DOHH2 (cell line): ENCODE measurements around the gene KCNMB3.

ENCODE experiments used
- H3F3A ChIP-seq: fragments of 200-600 bp; sonication (generic), shearing (Covaris generic); 2 replicates; pipeline ENCODE4 v1.6.0; 2016; ENCODE audit warnings: antibody characterized with exemption, mild to moderate bottlenecking; ENCODE audit not compliant: control insufficient read depth, insufficient read depth
- H3K27ac ChIP-seq: fragments of 200-600 bp; sonication (generic); 2 replicates; pipeline ENCODE4 v1.5.1; 2014; ENCODE audit warnings: low read depth, mild to moderate bottlenecking, low read length, moderate library complexity
- H3K27me3 ChIP-seq: fragments of 200-600 bp; sonication (generic); 2 replicates; pipeline ENCODE4 v1.6.1; 2014; ENCODE audit warnings: mild to moderate bottlenecking, low read length, mixed read lengths; ENCODE audit not compliant: control insufficient read depth
- H3K36me3 ChIP-seq: fragments of 200-600 bp; sonication (generic); 2 replicates; pipeline ENCODE4 v1.6.1; 2014; ENCODE audit warnings: mild to moderate bottlenecking, low read length, moderate library complexity, mixed read lengths; ENCODE audit not compliant: control insufficient read depth
- H3K4me1 ChIP-seq: fragments of 200-600 bp; sonication (generic); 2 replicates; pipeline ENCODE4 v1.6.1; 2014; ENCODE audit warnings: mild to moderate bottlenecking, low read length, mixed read lengths; ENCODE audit not compliant: control insufficient read depth
- H3K4me2 ChIP-seq: fragments of 200-600 bp; sonication (generic); 2 replicates; pipeline ENCODE4 v1.6.0; 2014; ENCODE audit warnings: mild to moderate bottlenecking, low read length, moderate library complexity
- H3K4me3 ChIP-seq: fragments of 200-600 bp; sonication (generic); 2 replicates; pipeline ENCODE4 v1.5.1; 2014; ENCODE audit warnings: mild to moderate bottlenecking, low read length, mixed read lengths
- H3K79me2 ChIP-seq: fragments of 200-600 bp; sonication (generic); 2 replicates; pipeline ENCODE4 v1.6.1; 2014; ENCODE audit warnings: mild to moderate bottlenecking, low read length, mixed read lengths; ENCODE audit not compliant: control insufficient read depth
- H3K9me2 ChIP-seq: fragments of 200-600 bp; sonication (generic); replicated peaks from 2 replicates; pipeline ENCODE4 v1.6.1; 2014; ENCODE audit warnings: mild to moderate bottlenecking, low read length, mixed read lengths; ENCODE audit not compliant: control insufficient read depth
- H3K9me3 ChIP-seq: fragments of 200-600 bp; sonication (generic); 2 replicates; pipeline ENCODE4 v1.6.1; 2014; ENCODE audit warnings: antibody characterized with exemption, low read length, mixed read lengths; ENCODE audit not compliant: control insufficient read depth, insufficient read depth
- H4K20me1 ChIP-seq: fragments of 200-600 bp; sonication (generic); 2 replicates; pipeline ENCODE4 v1.6.0; 2014; ENCODE audit warnings: low read depth, mild to moderate bottlenecking, antibody characterized with exemption, low read length, moderate library complexity; ENCODE audit not compliant: control insufficient read depth, insufficient read depth
- CTCF ChIP-seq: fragments of 200-600 bp; sonication (generic); IDR thresholded peaks from one replicate; pipeline ENCODE4 v1.5.1; 2014; ENCODE audit warnings: antibody characterized with exemption, mild to moderate bottlenecking, low read depth, low read length; ENCODE audit not compliant: poor library complexity, severe bottlenecking
- EZH2phosphoT487 ChIP-seq: fragments of 200-600 bp; sonication (generic); IDR thresholded peaks from 2 replicates; pipeline ENCODE4 v1.6.1; 2017; ENCODE audit warnings: borderline replicate concordance, mild to moderate bottlenecking, antibody characterized with exemption, low read length, moderate library complexity, mixed read lengths

The KCNMB3 gene

GRCh38 chr3:179288845-179289244 lies 37.9 kb upstream of the KCNMB3 start:
- no peaks in the 10 kb centered on the region for H3K9me2 ChIP-seq
- H3K27me3 ChIP-seq, result peaks cover 3% of the 10 kb centered on the region; the same call in 1 of the 2 replicates
- H3K9me3 ChIP-seq, result no peaks in the 10 kb centered on the region
- H4K20me1 ChIP-seq, result no peaks in the 10 kb centered on the region
- H3K4me1 ChIP-seq, result no peaks in the 10 kb centered on the region
- TF ChIP-seq EZH2phosphoT487 (no peak), CTCF (no peak)
- no peak overlapping the region for H3K27ac ChIP-seq
- no peak overlapping the region for H3K4me2 ChIP-seq
- H3K79me2 ChIP-seq, result no peaks in the 10 kb centered on the region
- H3K36me3 ChIP-seq, result no peaks in the 10 kb centered on the region
- H3F3A ChIP-seq, result no peaks in the 10 kb centered on the region
- H3K4me3 ChIP-seq, result no peak overlapping the region

- no peak overlapping the region for H3K4me3 ChIP-seq
- TF ChIP-seq EZH2phosphoT487 (no peak), CTCF (no peak)
- peaks cover 9% of the 10 kb centered on the region; the same call in 1 of the 2 replicates for H3K27me3 ChIP-seq
- H3K27ac ChIP-seq, result no peak overlapping the region
- H3K4me2 ChIP-seq, result no peak overlapping the region
- no peaks in the 10 kb centered on the region for H3F3A ChIP-seq
- H3K9me3 ChIP-seq, result no peaks in the 10 kb centered on the region
- no peaks in the 10 kb centered on the region for H3K79me2 ChIP-seq
- no peaks in the 10 kb centered on the region for H4K20me1 ChIP-seq
- no peaks in the 10 kb centered on the region for H3K4me1 ChIP-seq
- no peaks in the 10 kb centered on the region for H3K36me3 ChIP-seq
- no peaks in the 10 kb centered on the region for H3K9me2 ChIP-seq
Observed at GRCh38 chr3:179286331-179286730, 35.4 kb upstream of the KCNMB3 start.

- Histone ChIP-seq H4K20me1 (no peaks in the 10 kb centered on the region), H3K79me2 (no peaks in the 10 kb centered on the region), H3K9me2 (no peaks in the 10 kb centered on the region; the same call in 1 of the 2 replicates), H3K27me3 (peaks cover 12% of the 10 kb centered on the region; the same call in 1 of the 2 replicates), H3K9me3 (no peaks in the 10 kb centered on the region), H3K36me3 (no peaks in the 10 kb centered on the region), H3K4me2 (no peak overlapping the region), H3F3A (no peaks in the 10 kb centered on the region), H3K4me1 (no peaks in the 10 kb centered on the region), H3K27ac (no peak overlapping the region), H3K4me3 (no peak overlapping the region)
- no peak for TF ChIP-seq EZH2phosphoT487
- no peak for TF ChIP-seq CTCF
Observed at GRCh38 chr3:179281825-179282224, 30.9 kb upstream of the KCNMB3 start.
